ENCODE data around the gene KRTAP21-1.
"Not testable (repeated sequence)": the region's sequence is repeated elsewhere in the genome, so short reads cannot be mapped to it uniquely, and the experiment has no call there.

The KRTAP21-1 gene

GRCh38 chr21:30755328-30755727 lies at the start of gene KRTAP21-1:
TSS of gene KRTAP21-1 (minus strand) at chr21:30755428. CDS start at chr21:30755378, 50 bp downstream.
- not testable (repeated sequence) for DNase-seq

GRCh38 chr21:30800605-30801004 lies 45.4 kb upstream of the KRTAP21-1 start:
- DNase-seq: no peak

DNA sequence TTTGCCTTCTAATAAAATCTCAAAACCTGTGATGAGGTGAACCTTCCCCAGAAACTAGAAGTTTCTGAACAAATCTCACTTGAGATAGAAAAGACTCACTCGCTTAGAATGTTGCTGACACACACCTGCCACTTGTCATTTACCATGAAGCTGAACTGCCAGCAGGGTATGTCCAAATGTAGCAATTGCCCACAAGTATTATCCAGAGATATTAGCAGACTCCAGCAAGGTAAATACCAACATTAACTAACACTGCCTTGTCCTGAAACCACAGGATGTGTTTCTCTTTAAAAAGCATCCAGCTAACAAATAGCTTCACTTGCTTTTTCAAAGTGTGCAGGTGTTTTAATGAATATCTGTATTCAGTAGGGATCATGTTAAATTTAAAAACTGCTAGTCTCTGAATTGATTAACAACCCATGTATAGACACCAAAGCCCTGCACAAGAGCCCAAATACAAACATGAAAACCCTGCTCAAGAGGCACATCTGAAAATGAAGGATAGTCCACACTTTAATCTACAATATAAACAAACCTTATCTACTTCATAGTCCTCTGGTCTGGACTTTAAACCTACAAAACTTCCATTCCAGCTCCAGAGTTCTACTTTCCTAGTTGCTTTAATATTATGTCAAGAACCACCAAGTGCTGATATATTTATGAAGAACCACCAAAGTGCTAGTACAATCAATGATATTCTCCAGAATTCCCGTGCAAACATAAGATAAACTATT lies 38.5 kb upstream of the KRTAP21-1 start:
- no peak for DNase-seq

DNA sequence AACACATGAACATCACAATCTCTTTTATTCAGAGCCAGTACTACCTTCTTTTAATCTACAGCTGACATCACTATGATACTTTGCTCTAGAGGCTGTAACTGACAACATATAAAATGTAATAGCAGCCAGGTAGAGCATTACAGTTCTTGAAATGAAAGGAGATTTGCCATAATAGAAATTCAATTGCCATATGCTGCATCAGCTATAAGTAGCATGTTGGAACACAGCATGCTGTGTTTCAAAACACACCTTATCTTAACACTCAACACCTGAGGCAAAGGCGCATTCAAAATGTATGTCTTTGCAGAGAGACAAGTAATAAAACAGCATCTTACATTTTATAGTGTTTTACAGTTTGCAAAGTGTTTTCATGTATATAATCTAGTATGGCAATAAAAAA lies 24.0 kb upstream of the KRTAP21-1 start:
- DNase-seq: no peak

DNA sequence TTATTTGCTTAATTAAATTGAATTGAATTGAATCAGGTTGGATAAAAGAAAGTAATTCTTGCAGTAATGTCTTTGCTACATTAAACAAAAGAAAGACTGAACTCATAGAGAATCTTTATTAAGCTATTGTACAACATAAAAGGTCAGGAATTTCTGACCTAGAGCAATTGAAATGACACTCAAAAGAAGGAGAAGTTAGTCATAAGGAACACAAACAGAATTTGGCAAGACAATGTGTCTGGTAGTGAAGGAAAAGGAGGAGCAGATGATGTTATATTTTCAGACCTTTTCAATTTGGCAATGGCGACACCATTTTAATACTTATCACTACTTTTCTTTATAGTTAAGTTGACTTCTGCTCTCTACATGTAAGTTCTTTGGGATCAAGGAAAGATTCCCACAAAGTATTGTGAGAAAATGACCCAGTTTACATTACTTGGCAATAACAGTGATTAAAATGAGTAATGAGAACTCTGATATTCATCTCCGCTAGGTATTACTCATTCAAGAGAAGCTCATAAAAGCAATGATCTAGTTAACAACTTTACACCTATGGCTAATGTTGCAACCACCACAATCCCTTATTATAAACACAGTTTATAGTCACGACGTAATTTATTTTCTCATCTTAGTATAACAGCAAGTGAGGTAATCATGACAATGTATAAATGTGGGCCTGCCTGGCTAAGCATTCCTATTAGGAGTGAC lies 14.7 kb upstream of the KRTAP21-1 start:
- no peak for DNase-seq

DNA sequence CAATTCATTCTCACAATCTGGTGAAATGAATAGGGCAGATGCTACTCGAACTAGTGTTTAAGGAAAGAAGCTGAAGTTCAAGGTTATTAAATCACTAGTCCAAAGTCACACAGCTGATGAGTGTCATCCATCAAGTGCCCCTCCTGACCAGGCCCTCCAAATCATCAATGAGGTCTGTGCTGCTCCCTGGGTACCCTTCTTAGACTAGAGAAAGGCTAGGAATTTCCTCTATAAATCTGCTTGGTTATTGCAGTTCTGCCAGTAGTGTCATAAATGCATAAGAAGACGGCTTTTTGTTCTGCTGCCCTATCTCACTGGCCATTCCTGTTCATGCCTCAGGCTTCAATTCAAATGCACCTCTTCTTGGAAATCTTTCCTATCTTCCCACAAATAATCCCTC lies 5.5 kb upstream of the KRTAP21-1 start:
- no peak for DNase-seq

DNA sequence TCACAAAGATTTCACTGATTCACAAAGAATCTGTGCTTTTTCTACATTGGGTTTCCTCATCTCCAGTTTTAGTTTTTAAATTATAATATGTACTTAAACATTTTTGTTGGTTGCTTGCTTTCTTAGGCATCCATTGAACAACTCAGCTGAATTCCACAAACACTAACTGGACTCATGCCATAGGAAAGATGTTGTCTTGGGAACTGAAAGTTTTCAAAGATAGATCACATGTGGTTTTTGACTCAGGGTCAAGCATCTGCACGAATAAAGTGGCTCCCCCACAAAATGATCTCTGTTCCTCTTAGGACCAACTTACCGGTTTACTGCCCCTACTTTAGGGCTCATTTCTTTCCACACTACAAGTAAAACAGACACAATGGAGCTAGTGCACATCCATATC lies 3.1 kb upstream of the KRTAP21-1 start:
- no peak for DNase-seq

DNA sequence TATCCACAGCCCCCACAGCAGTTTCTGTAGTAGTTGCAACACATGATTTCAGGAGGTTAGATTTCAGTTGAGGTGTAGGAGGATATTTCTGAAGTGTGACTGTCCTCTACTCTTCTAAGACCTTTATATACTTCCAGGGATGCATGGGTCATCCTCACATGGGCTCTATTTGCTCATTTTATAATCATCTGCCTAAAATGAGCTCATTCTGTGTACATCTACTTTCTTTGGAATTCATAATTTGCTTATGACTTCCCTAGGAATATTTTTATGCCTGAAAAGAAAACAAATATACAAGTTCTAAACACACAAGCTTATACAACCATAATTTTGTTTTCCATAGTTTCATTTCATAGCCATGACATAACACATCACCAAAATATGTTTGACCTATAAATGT lies 8.1 kb downstream of the KRTAP21-1 start, which contains the start of gene KRTAP21-2:
KRTAP21-2 (minus strand) TSS at position 101 of the 400 bp plus-strand sequence; CDS start at position 44, 57 bp downstream.
- DNase-seq: no peak

- no peak for DNase-seq
Measured at GRCh38 chr21:30740462-30740861, 14.8 kb downstream of the KRTAP21-1 start.

- DNase-seq: no peak
Measured at GRCh38 chr21:30733026-30733425, 22.2 kb downstream of the KRTAP21-1 start.

GRCh38 chr21:30726726-30727125 lies 28.5 kb downstream of the KRTAP21-1 start:
- no peak for DNase-seq

DNA sequence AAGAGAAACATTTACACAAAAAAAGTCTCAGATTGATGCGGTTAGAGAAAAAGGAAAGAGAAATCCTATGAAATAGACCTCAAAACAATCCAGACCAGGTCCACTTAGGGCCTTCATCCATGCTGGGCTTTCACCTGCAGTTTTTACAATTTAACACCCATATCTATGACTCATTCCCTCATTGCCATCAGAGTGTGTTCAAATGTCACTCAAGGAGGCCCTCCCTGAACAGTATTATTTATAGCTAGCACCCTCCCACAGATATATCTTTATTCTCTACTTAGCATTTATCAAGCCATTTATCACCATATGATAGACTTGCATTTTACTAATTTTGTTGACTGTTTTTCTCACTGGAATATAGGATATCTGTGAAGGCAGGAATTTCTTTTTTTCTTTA lies 35.8 kb downstream of the KRTAP21-1 start:
- DNase-seq: no peak

- DNase-seq: no peak
Measured at GRCh38 chr21:30718239-30718909, 36.9 kb downstream of the KRTAP21-1 start, which contains the start of gene KRTAP21-3. TSS of gene KRTAP21-3 (minus strand) at chr21:30718777. CDS start at chr21:30718759, 18 bp downstream.

- no peak for DNase-seq
Measured at GRCh38 chr21:30717105-30717504, 38.1 kb downstream of the KRTAP21-1 start.

DNA sequence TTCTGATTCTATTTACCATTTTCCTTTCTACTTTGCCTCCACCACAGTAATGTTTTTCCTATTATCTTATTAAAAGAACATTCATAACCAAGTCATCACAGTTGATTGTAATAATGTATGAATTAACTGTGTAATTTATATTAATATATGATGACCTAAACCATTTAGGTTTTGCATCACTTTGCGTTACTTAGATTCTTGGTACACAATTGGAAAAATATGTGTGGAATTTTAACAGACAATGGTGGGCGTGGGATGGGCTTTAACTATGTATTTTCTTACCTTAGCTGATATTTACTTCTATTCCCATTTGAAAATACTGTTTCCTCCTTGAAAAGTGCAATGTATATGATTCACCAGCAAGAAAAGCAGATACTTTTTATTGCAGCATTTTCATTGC lies 40.3 kb downstream of the KRTAP21-1 start:
- no peak for DNase-seq

DNA sequence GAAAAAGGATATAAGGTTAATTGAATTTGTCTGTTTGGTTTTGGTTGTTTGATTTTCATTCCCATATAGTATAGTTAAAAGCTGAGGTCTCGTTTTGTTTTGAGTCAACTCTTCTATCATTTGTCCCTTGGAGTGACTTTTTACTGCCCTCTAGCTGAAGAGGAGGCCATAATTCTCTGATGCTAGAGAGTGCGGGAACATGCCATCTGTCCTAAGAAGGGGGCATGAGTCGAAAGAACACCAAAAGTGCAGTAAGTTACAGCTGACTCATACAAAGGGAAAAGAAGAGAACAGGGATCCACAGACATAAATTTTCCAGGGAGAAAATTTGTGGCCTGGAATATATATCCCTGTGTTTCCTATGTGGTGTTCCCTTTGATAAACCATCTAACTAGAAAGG lies 40.8 kb downstream of the KRTAP21-1 start:
- no peak for DNase-seq

GRCh38 chr21:30713766-30714165 lies 41.5 kb downstream of the KRTAP21-1 start:
- no peak for DNase-seq

DNA sequence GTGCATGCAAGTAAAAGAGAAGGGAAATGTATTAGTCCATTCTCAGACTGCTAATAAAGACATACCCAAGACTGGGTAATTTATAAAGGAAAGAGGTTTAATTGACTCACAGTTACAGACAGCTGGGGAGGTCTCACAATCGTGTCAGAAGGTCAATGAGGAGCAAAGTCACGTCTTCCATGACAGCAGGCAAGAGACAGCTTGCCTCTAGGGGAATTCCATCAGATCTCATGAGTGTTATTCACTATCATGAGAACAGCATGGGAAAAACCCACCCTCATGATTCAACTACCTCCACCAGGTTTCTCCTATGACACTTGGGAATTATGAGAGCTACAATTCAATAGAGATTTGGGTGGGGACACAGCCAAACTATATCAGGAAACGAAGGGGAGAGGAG lies 44.7 kb downstream of the KRTAP21-1 start:
- no peak for DNase-seq

DNA sequence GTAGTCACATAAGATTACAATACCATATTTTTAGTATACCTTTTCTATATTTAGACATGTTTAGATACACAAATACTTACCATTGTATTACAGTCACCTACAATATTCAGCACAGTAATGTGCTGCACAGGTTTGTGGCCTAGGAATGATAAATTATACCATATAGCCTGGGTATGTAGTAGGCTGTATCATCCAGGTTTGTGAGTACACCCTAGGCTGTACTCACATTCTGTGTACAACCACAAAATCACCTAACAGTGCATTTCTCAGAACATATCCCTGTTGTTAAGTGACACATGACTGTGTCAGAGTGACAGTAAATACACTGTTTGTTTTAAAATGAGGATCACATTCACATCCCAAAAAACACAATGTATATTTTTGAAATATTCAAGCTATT lies 47.8 kb downstream of the KRTAP21-1 start:
- DNase-seq: no peak

Data from activated CD8-positive, alpha-beta memory T cell treated with anti-CD3 and anti-CD28 coated beads, Interleukin-2, amount 50 U/mL, for 4 hours (primary cell).